ENCODE data around the gene TRPV5.

TRPV5 gene

DNA sequence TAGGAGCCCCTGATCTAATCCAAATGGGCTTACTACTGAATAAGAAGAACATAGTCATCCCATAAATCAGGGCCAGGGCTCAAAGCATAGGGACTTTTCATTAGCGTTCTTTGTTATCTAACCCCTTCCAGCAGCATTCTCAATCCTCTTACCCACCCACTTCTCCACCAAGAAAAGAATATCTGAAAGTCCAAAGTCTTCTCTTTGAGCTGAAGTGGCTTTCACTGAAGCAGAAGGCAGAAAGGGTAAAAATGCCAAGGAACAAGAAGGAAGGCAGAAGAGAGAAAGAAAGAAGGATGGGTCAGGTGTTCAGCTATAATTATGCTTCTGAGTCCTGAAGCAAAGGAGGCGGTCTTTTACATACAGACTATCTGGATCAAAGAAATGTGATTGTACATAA lies 10.2 kb downstream of the TRPV5 start:
- no peak for TF ChIP-seq ELF4 (IDR thresholded peaks at IDR 0.05)
- TF ChIP-seq FOXK2 (IDR thresholded peaks at IDR 0.05) = no peak
- TF ChIP-seq ARNT (IDR thresholded peaks at IDR 0.05) = no peak
- no peak for TF ChIP-seq TARDBP (IDR thresholded peaks at IDR 0.05)
- TF ChIP-seq, protein P1, sequence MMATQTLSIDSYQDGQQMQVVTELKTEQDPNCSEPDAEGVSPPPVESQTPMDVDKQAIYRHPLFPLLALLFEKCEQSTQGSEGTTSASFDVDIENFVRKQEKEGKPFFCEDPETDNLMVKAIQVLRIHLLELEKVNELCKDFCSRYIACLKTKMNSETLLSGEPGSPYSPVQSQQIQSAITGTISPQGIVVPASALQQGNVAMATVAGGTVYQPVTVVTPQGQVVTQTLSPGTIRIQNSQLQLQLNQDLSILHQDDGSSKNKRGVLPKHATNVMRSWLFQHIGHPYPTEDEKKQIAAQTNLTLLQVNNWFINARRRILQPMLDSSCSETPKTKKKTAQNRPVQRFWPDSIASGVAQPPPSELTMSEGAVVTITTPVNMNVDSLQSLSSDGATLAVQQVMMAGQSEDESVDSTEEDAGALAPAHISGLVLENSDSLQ (IDR thresholded peaks at IDR 0.05) = no peak
- no peak for TF ChIP-seq NFRKB (IDR thresholded peaks at IDR 0.05)
- TF ChIP-seq CTBP1 (IDR thresholded peaks at IDR 0.05; ENCODE audit: borderline replicate concordance) = no peak
- TF ChIP-seq ZNF384 (IDR thresholded peaks at IDR 0.05) = no peak
- TF ChIP-seq FOXM1 (IDR thresholded peaks at IDR 0.05; ENCODE audit: borderline replicate concordance) = no peak
- no peak for TF ChIP-seq SP1 (IDR thresholded peaks at IDR 0.05)
- no peak for TF ChIP-seq HDGF (IDR thresholded peaks at IDR 0.05; ENCODE audit: borderline replicate concordance)
- TF ChIP-seq SUZ12 (IDR thresholded peaks at IDR 0.05) = no peak
- TF ChIP-seq L3MBTL2 (conservative IDR thresholded peaks at IDR 0.05) = no peak
- TF ChIP-seq LEF1 (IDR thresholded peaks at IDR 0.05; ENCODE audit: borderline replicate concordance) = no peak
- no peak for TF ChIP-seq FOXA1 (IDR thresholded peaks at IDR 0.05)
- TF ChIP-seq BHLHE40 (IDR thresholded peaks at IDR 0.05; ENCODE audit: borderline replicate concordance) = no peak
- no peak for DNase-seq (ENCODE audit: extremely low spot score)
- ChIA-PET POLR2A (no interaction called here), CTCF (no interaction called here)

- no peak for DNase-seq (ENCODE audit: extremely low spot score)
- no peak for TF ChIP-seq TARDBP (IDR thresholded peaks at IDR 0.05)
- no peak for TF ChIP-seq ARNT (IDR thresholded peaks at IDR 0.05)
- TF ChIP-seq FOXA1 (IDR thresholded peaks at IDR 0.05) = no peak
- no peak for TF ChIP-seq CTBP1 (IDR thresholded peaks at IDR 0.05; ENCODE audit: borderline replicate concordance)
- TF ChIP-seq NFRKB (IDR thresholded peaks at IDR 0.05) = no peak
- no peak for TF ChIP-seq ELF4 (IDR thresholded peaks at IDR 0.05)
- no peak for TF ChIP-seq LEF1 (IDR thresholded peaks at IDR 0.05; ENCODE audit: borderline replicate concordance)
- TF ChIP-seq SP1 (IDR thresholded peaks at IDR 0.05) = no peak
- TF ChIP-seq SUZ12 (IDR thresholded peaks at IDR 0.05) = no peak
- TF ChIP-seq, protein P1 (IDR thresholded peaks at IDR 0.05) = no peak
- no peak for TF ChIP-seq FOXK2 (IDR thresholded peaks at IDR 0.05)
- TF ChIP-seq BHLHE40 (IDR thresholded peaks at IDR 0.05; ENCODE audit: borderline replicate concordance) = no peak
- TF ChIP-seq HDGF (IDR thresholded peaks at IDR 0.05; ENCODE audit: borderline replicate concordance) = no peak
- TF ChIP-seq L3MBTL2 (conservative IDR thresholded peaks at IDR 0.05) = no peak
- CTCF ChIA-PET = no interaction called here
- POLR2A ChIA-PET = no interaction called here
Observed at GRCh38 chr7:142919656-142920055, 13.9 kb downstream of the TRPV5 start.

GRCh38 chr7:142918901-142919300 lies 14.6 kb downstream of the TRPV5 start:
- TF ChIP-seq CTBP1 (IDR thresholded peaks at IDR 0.05; ENCODE audit: borderline replicate concordance) = no peak
- CTCF ChIA-PET = no interaction called here
- POLR2A ChIA-PET = no interaction called here
- DNase-seq (ENCODE audit: extremely low spot score) = no peak

DNA sequence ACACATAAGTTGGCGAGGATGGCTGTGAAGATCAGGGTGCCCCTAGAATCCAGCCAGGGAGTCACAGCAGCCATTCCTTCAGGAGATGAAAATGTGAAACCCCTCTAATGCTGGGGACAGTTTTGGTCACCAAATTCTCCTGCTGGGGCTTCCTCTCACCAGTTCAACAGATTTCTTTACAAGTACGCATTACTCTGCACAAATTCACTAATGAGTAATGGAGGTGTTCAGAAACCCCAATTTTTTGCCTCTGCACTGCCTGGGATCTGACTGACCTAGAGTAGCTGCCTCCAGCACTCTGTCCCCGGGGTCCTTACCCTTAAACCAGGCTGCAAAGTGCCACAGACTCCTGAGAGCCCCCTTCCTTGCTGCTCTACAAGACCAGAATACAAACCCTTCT lies 16.1 kb downstream of the TRPV5 start:
- TF ChIP-seq HDGF (IDR thresholded peaks at IDR 0.05; ENCODE audit: borderline replicate concordance) (no peak), SUZ12 (IDR thresholded peaks at IDR 0.05) (no peak), ZNF384 (IDR thresholded peaks at IDR 0.05) (no peak), FOXA1 (IDR thresholded peaks at IDR 0.05) (no peak), NFRKB (IDR thresholded peaks at IDR 0.05) (no peak)
- no peak for DNase-seq (ENCODE audit: extremely low spot score)
- POLR2A ChIA-PET = no interaction called here
- CTCF ChIA-PET = no interaction called here

DNA sequence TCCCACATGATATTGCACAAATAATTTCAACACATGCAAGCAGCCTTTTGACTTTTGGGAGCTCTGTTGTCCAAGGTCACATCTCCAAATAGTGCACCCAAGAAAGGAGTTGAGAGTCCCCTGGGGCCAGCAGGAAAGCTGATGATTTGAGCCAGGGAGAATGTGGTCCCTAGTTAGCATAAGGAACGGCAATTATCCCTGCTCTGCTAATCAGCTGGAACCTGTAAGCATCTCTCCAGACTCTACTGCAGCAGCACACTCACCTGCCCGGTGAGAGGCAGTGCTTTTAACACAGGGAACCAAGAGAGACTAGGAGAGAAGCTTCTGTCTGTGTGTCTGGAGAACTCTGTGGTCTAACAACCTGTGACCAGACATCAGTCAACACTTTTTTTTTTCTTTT lies 17.0 kb downstream of the TRPV5 start:
- TF ChIP-seq FOXM1 (IDR thresholded peaks at IDR 0.05; ENCODE audit: borderline replicate concordance) (no peak), FOXA1 (IDR thresholded peaks at IDR 0.05) (no peak), BHLHE40 (IDR thresholded peaks at IDR 0.05; ENCODE audit: borderline replicate concordance) (no peak), L3MBTL2 (conservative IDR thresholded peaks at IDR 0.05) (no peak), ARNT (IDR thresholded peaks at IDR 0.05) (no peak), FOXK2 (IDR thresholded peaks at IDR 0.05) (no peak), SP1 (IDR thresholded peaks at IDR 0.05) (no peak), HDGF (IDR thresholded peaks at IDR 0.05; ENCODE audit: borderline replicate concordance) (no peak), SUZ12 (IDR thresholded peaks at IDR 0.05) (no peak), TARDBP (IDR thresholded peaks at IDR 0.05) (no peak)
- no peak for DNase-seq (ENCODE audit: extremely low spot score)
- POLR2A ChIA-PET = no interaction called here
- CTCF ChIA-PET = no interaction called here

DNA sequence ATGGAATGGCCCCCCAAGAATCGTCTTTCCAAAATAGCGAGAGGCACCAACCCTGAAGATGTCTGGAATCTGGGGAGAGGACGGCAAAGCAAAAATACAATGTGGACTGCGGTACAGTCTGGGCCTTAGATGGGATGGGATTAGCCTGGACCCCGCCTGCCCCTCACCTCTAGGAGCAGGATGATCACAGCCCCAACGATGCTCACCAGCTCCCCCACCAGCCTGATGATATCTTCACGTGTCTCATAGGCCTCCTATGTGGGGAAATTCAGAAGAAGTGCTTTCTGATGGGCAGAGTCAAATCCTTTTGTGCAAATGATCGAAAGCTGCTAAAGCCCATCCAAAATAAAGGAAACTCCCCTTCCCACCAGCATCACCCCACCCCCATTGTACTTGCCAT lies 18.2 kb downstream of the TRPV5 start:
- POLR2A ChIA-PET = no interaction called here
- CTCF ChIA-PET = no interaction called here
- DNase-seq (ENCODE audit: extremely low spot score) = no peak
- TF ChIP-seq L3MBTL2 (conservative IDR thresholded peaks at IDR 0.05) (no peak), SUZ12 (IDR thresholded peaks at IDR 0.05) (no peak), HDGF (IDR thresholded peaks at IDR 0.05; ENCODE audit: borderline replicate concordance) (no peak), CTBP1 (IDR thresholded peaks at IDR 0.05; ENCODE audit: borderline replicate concordance) (no peak), ELF4 (IDR thresholded peaks at IDR 0.05) (no peak), FOXK2 (IDR thresholded peaks at IDR 0.05) (no peak), ZNF384 (IDR thresholded peaks at IDR 0.05) (no peak), TARDBP (IDR thresholded peaks at IDR 0.05) (no peak), FOXA1 (IDR thresholded peaks at IDR 0.05) (no peak), FOXM1 (IDR thresholded peaks at IDR 0.05; ENCODE audit: borderline replicate concordance) (no peak), ARNT (IDR thresholded peaks at IDR 0.05) (no peak), SP1 (IDR thresholded peaks at IDR 0.05) (no peak), NFRKB (IDR thresholded peaks at IDR 0.05) (no peak), BHLHE40 (IDR thresholded peaks at IDR 0.05; ENCODE audit: borderline replicate concordance) (no peak), LEF1 (IDR thresholded peaks at IDR 0.05; ENCODE audit: borderline replicate concordance) (no peak)
- TF ChIP-seq, protein P1 (IDR thresholded peaks at IDR 0.05) = no peak

DNA sequence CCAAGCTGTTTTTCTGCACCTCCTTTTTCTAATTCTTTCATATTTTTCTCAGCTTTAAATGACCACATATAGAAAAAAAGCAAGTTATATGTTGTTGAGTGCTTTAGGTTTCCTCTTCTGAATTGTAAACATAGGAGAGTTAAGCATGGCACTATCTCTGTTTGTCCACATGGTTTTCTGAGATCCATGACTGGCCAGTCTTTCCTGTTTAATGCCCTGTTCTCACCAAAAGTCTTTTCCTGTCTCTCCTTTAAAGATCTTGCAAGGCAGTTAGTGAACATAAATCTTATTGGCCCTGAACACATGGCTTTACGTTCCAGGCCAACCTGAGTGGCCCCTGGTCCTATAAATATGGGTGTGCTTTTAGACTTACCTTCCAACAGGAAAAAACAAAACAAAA lies 19.4 kb downstream of the TRPV5 start:
- POLR2A ChIA-PET = no interaction called here
- DNase-seq (ENCODE audit: extremely low spot score) = no peak
- CTCF ChIA-PET = no interaction called here
- TF ChIP-seq L3MBTL2 (conservative IDR thresholded peaks at IDR 0.05) (no peak), SUZ12 (IDR thresholded peaks at IDR 0.05) (no peak), FOXK2 (IDR thresholded peaks at IDR 0.05) (no peak), NFRKB (IDR thresholded peaks at IDR 0.05) (no peak), FOXM1 (IDR thresholded peaks at IDR 0.05; ENCODE audit: borderline replicate concordance) (no peak), LEF1 (IDR thresholded peaks at IDR 0.05; ENCODE audit: borderline replicate concordance) (no peak), HDGF (IDR thresholded peaks at IDR 0.05; ENCODE audit: borderline replicate concordance) (no peak)
